Liver (tissue), 9 donors: ENCODE results near the gene CDK8. TPM values are rescaled to one million over a fixed set of nuclear protein-coding genes. Genes with fewer than 3 reads are reported as not detected.

Experiments used
- DNase-seq: peaks from one replicate; pipeline ENCODE4 v3.0.0-alpha.2; 2017; ENCODE audit warnings: low spot score
- H3K27ac ChIP-seq, 2 donors: one replicate each; pipeline ENCODE4 v1.7.0; 2013; ENCODE audit warnings: inconsistent platforms in 2 of 2, low read length in 2 of 2, control low read depth in 1 of 2, low read depth in 1 of 2, mild to moderate bottlenecking in 1 of 2
- H3K27me3 ChIP-seq, 4 donors: one replicate each; pipeline versions ENCODE4 v1.6.1 to v1.7.0; 2013; ENCODE audit warnings: low read length in 3 of 4, inconsistent platforms in 1 of 4, mild to moderate bottlenecking in 1 of 4, moderate library complexity in 1 of 4; ENCODE audit not compliant: control insufficient read depth in 4 of 4, insufficient read depth in 4 of 4
- H3K36me3 ChIP-seq, 4 donors: one replicate each; pipeline versions ENCODE4 v1.6.1 to v1.7.0; 2013; ENCODE audit warnings: low read length in 3 of 4, mild to moderate bottlenecking in 3 of 4, low read depth in 1 of 4, moderate library complexity in 1 of 4; ENCODE audit not compliant: control insufficient read depth in 4 of 4, insufficient read depth in 3 of 4
- H3K4me1 ChIP-seq, 4 donors: one replicate each; pipeline versions ENCODE4 v1.6.1 to v1.7.0; 2013; ENCODE audit warnings: low read length in 3 of 4, mild to moderate bottlenecking in 3 of 4, moderate library complexity in 1 of 4; ENCODE audit not compliant: control insufficient read depth in 4 of 4, insufficient read depth in 4 of 4
- H3K4me3 ChIP-seq, 3 donors: one replicate each; pipeline versions ENCODE4 v1.6.1 to v1.7.0; 2013; ENCODE audit warnings: low read length in 3 of 3, control low read depth in 1 of 3, low read depth in 1 of 3, mild to moderate bottlenecking in 1 of 3
- H3K9ac ChIP-seq, 2 donors: one replicate each; pipeline ENCODE4 v1.7.0; 2013; ENCODE audit warnings: low read length in 2 of 2, mild to moderate bottlenecking in 2 of 2, moderate library complexity in 2 of 2, control low read depth in 1 of 2, low read depth in 1 of 2
- H3K9me3 ChIP-seq, 4 donors: one replicate each; pipeline versions ENCODE4 v1.6.1 to v1.7.0; 2013; ENCODE audit warnings: low read length in 3 of 4; ENCODE audit not compliant: control insufficient read depth in 4 of 4
- ATF3 ChIP-seq: IDR thresholded peaks from 2 replicates; pipeline ENCODE4 v1.6.1; 2016; ENCODE audit warnings: antibody characterized with exemption
- CTCF ChIP-seq: fragments of 150-350 bp; IDR thresholded peaks from 2 replicates; pipeline ENCODE4 v1.5.1; 2017; ENCODE audit warnings: improper control_type of control experiment, low read depth, low read length; ENCODE audit not compliant: missing input control
- EGR1 ChIP-seq, 2 donors: IDR thresholded peaks; 2 replicates each; pipeline ENCODE4 v1.6.1; 2016 to 2018; ENCODE audit warnings: antibody characterized with exemption in 2 of 2, low read depth in 2 of 2
- FOXA1 ChIP-seq: IDR thresholded peaks from 2 replicates; pipeline ENCODE4 v1.6.1; 2016; ENCODE audit warnings: antibody characterized with exemption
- FOXA2 ChIP-seq: IDR thresholded peaks from 2 replicates; pipeline ENCODE4 v1.6.1; 2016; ENCODE audit warnings: antibody characterized with exemption
- GABPA ChIP-seq, 2 donors: IDR thresholded peaks in 1 of 2; conservative IDR thresholded peaks in 1 of 2; 2 replicates each; pipeline ENCODE4 v1.6.1; 2016; ENCODE audit warnings: antibody characterized with exemption in 2 of 2, mild to moderate bottlenecking in 1 of 2, moderate library complexity in 1 of 2
- HNF4A ChIP-seq, 2 donors: conservative IDR thresholded peaks; 2 replicates each; pipeline ENCODE4 v1.6.1; 2016; ENCODE audit warnings: antibody characterized with exemption in 2 of 2, mild to moderate bottlenecking in 2 of 2
- HNF4G ChIP-seq: IDR thresholded peaks from 2 replicates; pipeline ENCODE4 v1.6.1; 2016; ENCODE audit warnings: antibody characterized with exemption
- JUND ChIP-seq, 2 donors: IDR thresholded peaks; 2 replicates each; pipeline ENCODE4 v1.6.1; 2016; ENCODE audit warnings: antibody characterized with exemption in 2 of 2
- MAX ChIP-seq: IDR thresholded peaks from 2 replicates; pipeline ENCODE4 v1.6.1; 2016; ENCODE audit warnings: antibody characterized with exemption
- NR2F2 ChIP-seq: IDR thresholded peaks from 2 replicates; pipeline ENCODE4 v1.6.1; 2016; ENCODE audit warnings: antibody characterized with exemption
- RAD21 ChIP-seq, 2 donors: IDR thresholded peaks; 2 replicates each; pipeline ENCODE4 v1.6.1; 2016; ENCODE audit warnings: antibody characterized with exemption in 2 of 2, mild to moderate bottlenecking in 2 of 2
- RXRA ChIP-seq, 2 donors: IDR thresholded peaks; 2 replicates each; pipeline ENCODE4 v1.6.1; 2017 to 2018; ENCODE audit warnings: antibody characterized with exemption in 2 of 2, mild to moderate bottlenecking in 1 of 2
- SP1 ChIP-seq: IDR thresholded peaks from 2 replicates; pipeline ENCODE4 v1.6.1; 2018; ENCODE audit warnings: antibody characterized with exemption, mild to moderate bottlenecking
- TAF1 ChIP-seq: conservative IDR thresholded peaks from 2 replicates; pipeline ENCODE4 v1.6.1; 2016; ENCODE audit warnings: antibody characterized with exemption, mild to moderate bottlenecking
- YY1 ChIP-seq: IDR thresholded peaks from 2 replicates; pipeline ENCODE4 v1.6.1; 2016; ENCODE audit warnings: antibody characterized with exemption, mild to moderate bottlenecking
- ZBTB33 ChIP-seq: IDR thresholded peaks from 2 replicates; pipeline ENCODE4 v1.6.1; 2016; ENCODE audit warnings: antibody characterized with exemption
- WGBS: extraction: QIAGEN DNeasy Blood & Tissue Kit; methylation state at CpG from one replicate; pipeline ENCODE4 v1.1.7; 2013; 5-methylcytosine and 5-hydroxymethylcytosine counted together
- polyA plus RNA-seq, 2 donors: library from polyadenylated mRNA; stranded (reverse) in 1 of 2; unstranded in 1 of 2; fragments of 200-250 nt in 1 of 2; fragments of >200 nt in 1 of 2; fragmentation: Nextera tagmentation in 1 of 2; extraction: Ambion mirVana in 1 of 2; gene quantifications; one replicate each; pipeline versions ENCODE4 v1.2.1 to v1.2.3, GENCODE V29; 2013 to 2015
- total RNA-seq, 2 donors: library from RNA; depleted of rRNA; stranded (reverse); fragments of >200 nt; gene quantifications; one replicate each; pipeline ENCODE4 v1.2.3, GENCODE V29; 2014
- TF ChIP-seq, protein P1 (sequence below): IDR thresholded peaks from 2 replicates; pipeline ENCODE4 v1.6.1; 2016; ENCODE audit warnings: antibody characterized with exemption, mild to moderate bottlenecking
- donor health status: healthy.
- donor health status: healthy.
- donor health status: healthy.
- donor health status: healthy.
- donor health status: healthy.

The CDK8 gene
- total and polyA plus RNA-seq, 4 donors, result 3.3 to 10.8 (median 6.8) TPM

GRCh38 chr13:26327940-26328725 lies 74.2 kb downstream of the CDK8 start:
- no peak overlapping the region for H3K9ac ChIP-seq
- no peak for DNase-seq
- 88% methylated on average over 1 of the region's 1 CpG for WGBS
- peaks cover 0 to 2% (median 0%) of the 10 kb centered on the region in 4 donors for H3K4me1 ChIP-seq
- no peak overlapping the region for H3K4me3 ChIP-seq
- H3K27me3 ChIP-seq, result no peaks in the 10 kb centered on the region
- no peaks in the 10 kb centered on the region for H3K36me3 ChIP-seq
- H3K9me3 ChIP-seq, result no peaks in the 10 kb centered on the region
- no peak overlapping the region for H3K27ac ChIP-seq
- TF ChIP-seq RAD21 (IDR thresholded peaks at IDR 0.05) (no peak), SP1 (no peak), ZBTB33 (no peak), HNF4G (no peak), CTCF (no peak), HNF4A (conservative IDR thresholded peaks at IDR 0.05) (no peak), EGR1 (IDR thresholded peaks at IDR 0.05; ENCODE audit: low read depth in 2 of 2) (no peak), TAF1 (no peak), FOXA1 (no peak), FOXA2 (no peak), RXRA (IDR thresholded peaks at IDR 0.05) (no peak), JUND (IDR thresholded peaks at IDR 0.05) (no peak), ATF3 (no peak), GABPA (IDR thresholded peaks at IDR 0.05 in 1 of 2, conservative IDR thresholded peaks at IDR 0.05 in 1 of 2) (no peak), NR2F2 (no peak), MAX (no peak), YY1 (no peak)
- TF ChIP-seq, protein P1, sequence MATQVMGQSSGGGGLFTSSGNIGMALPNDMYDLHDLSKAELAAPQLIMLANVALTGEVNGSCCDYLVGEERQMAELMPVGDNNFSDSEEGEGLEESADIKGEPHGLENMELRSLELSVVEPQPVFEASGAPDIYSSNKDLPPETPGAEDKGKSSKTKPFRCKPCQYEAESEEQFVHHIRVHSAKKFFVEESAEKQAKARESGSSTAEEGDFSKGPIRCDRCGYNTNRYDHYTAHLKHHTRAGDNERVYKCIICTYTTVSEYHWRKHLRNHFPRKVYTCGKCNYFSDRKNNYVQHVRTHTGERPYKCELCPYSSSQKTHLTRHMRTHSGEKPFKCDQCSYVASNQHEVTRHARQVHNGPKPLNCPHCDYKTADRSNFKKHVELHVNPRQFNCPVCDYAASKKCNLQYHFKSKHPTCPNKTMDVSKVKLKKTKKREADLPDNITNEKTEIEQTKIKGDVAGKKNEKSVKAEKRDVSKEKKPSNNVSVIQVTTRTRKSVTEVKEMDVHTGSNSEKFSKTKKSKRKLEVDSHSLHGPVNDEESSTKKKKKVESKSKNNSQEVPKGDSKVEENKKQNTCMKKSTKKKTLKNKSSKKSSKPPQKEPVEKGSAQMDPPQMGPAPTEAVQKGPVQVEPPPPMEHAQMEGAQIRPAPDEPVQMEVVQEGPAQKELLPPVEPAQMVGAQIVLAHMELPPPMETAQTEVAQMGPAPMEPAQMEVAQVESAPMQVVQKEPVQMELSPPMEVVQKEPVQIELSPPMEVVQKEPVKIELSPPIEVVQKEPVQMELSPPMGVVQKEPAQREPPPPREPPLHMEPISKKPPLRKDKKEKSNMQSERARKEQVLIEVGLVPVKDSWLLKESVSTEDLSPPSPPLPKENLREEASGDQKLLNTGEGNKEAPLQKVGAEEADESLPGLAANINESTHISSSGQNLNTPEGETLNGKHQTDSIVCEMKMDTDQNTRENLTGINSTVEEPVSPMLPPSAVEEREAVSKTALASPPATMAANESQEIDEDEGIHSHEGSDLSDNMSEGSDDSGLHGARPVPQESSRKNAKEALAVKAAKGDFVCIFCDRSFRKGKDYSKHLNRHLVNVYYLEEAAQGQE, result no peak
